HCT116 (cell line): ENCODE data around the gene SNAP47.

Experiments
- CBX3 ChIP-seq: IDR thresholded peaks from 2 replicates; pipeline ENCODE4 v1.6.1; 2012; ENCODE audit warnings: low read depth
- CTCF ChIP-seq, 3 experiments: fragments of 200-600 bp in 1 of 3; sonication (generic) in 1 of 3; IDR thresholded peaks in 2 of 3; conservative IDR thresholded peaks in 1 of 3; 2 replicates each; pipeline ENCODE4 v1.5.1; 2012 to 2017; ENCODE audit warnings: low read depth in 2 of 3, low read length in 2 of 3, antibody characterized with exemption in 1 of 3, borderline replicate concordance in 1 of 3, control low read depth in 1 of 3, mild to moderate bottlenecking in 1 of 3, mixed read lengths in 1 of 3, mixed run types in 1 of 3, moderate library complexity in 1 of 3; ENCODE audit not compliant: insufficient read depth in 1 of 3
- EGR1 ChIP-seq: IDR thresholded peaks from 2 replicates; pipeline ENCODE4 v1.6.1; 2012; ENCODE audit warnings: low read depth
- EZH2 ChIP-seq: fragments of 200-600 bp; sonication (generic); IDR thresholded peaks from 2 replicates; pipeline ENCODE4 v1.6.1; 2017; ENCODE audit warnings: antibody characterized with exemption, mixed run types
- FOSL1 ChIP-seq: IDR thresholded peaks from 2 replicates; pipeline ENCODE4 v1.6.1; 2012; ENCODE audit warnings: low read depth
- MAX ChIP-seq: IDR thresholded peaks from 2 replicates; pipeline ENCODE4 v1.6.1; 2012
- POLR2A ChIP-seq: IDR thresholded peaks from 2 replicates; pipeline ENCODE4 v1.7.0; 2011; ENCODE audit warnings: borderline replicate concordance; ENCODE audit not compliant: insufficient read depth, insufficient read length; ENCODE audit errors: extremely low read depth
- RAD21 ChIP-seq: IDR thresholded peaks from 2 replicates; pipeline ENCODE4 v1.6.1; 2012; ENCODE audit warnings: low read depth, mild to moderate bottlenecking
- REST ChIP-seq: IDR thresholded peaks from 2 replicates; pipeline ENCODE4 v1.6.1; 2012; ENCODE audit warnings: low read depth
- SRF ChIP-seq: IDR thresholded peaks from 2 replicates; pipeline ENCODE4 v1.6.1; 2012; ENCODE audit warnings: low read depth

- TF ChIP-seq MAX (no peak), CTCF (IDR thresholded peaks at IDR 0.05 in 2 of 3, conservative IDR thresholded peaks at IDR 0.05 in 1 of 3; ENCODE audit: borderline replicate concordance in 1 of 3, insufficient read depth in 1 of 3, low read depth in 2 of 3, low read length in 2 of 3) (no peak), EGR1 (no peak), FOSL1 (no peak), SRF (no peak), RAD21 (no peak), CBX3 (no peak), POLR2A (no peak), EZH2 (no peak), REST (no peak)
Measured at GRCh38 chr1:227736814-227737432, 1.7 kb downstream of the SNAP47 start.
